ENCODE measurements around the gene NDUFS2. TPM values are rescaled to one million over a fixed set of nuclear protein-coding genes. Genes with fewer than 3 reads are reported as not detected.
A peak's percentile ranks its signal among the peaks of the same experiment; 100 is the strongest.

Gene NDUFS2
- total and polyA plus RNA-seq, 10 of the 15 experiments (the other 5 are each of a cell fraction or from before 2014, with no cell fraction given) = 66.5 to 215 (median 148) TPM

- no peak for TF ChIP-seq MEF2B (IDR thresholded peaks at IDR 0.05; ENCODE audit: partially characterized antibody, poor library complexity, severe bottlenecking)
- no peak for TF ChIP-seq FOXM1 (IDR thresholded peaks at IDR 0.05; ENCODE audit: low read depth, low read length)
- no peak for TF ChIP-seq JUND (IDR thresholded peaks at IDR 0.05; ENCODE audit: low read depth, low read length)
- TF ChIP-seq BMI1 (IDR thresholded peaks at IDR 0.05; ENCODE audit: borderline replicate concordance) = peak; percentile 56; the same call in 1 of the 2 replicates
- peak; percentile 28 for TF ChIP-seq KLF5 (IDR thresholded peaks at IDR 0.05; ENCODE audit: partially characterized antibody)
- no peak for TF ChIP-seq WRNIP1 (IDR thresholded peaks at IDR 0.05; ENCODE audit: borderline replicate concordance, low read depth, low read length)
- TF ChIP-seq ASH2L (IDR thresholded peaks at IDR 0.05; ENCODE audit: borderline replicate concordance, low read depth) = no peak
- TF ChIP-seq RUNX3 (IDR thresholded peaks at IDR 0.05; ENCODE audit: low read length) = 0 out of 2 replicates have a peak, but pooled peaks have one; percentile 23
- TF ChIP-seq SIN3A (IDR thresholded peaks at IDR 0.05; ENCODE audit: low read depth, low read length) = peak; percentile 53; the same call in 1 of the 2 replicates
- peak; percentile 49 for TF ChIP-seq NR2C1 (IDR thresholded peaks at IDR 0.05)
- no peak for TF ChIP-seq NFXL1 (IDR thresholded peaks at IDR 0.05; ENCODE audit: borderline replicate concordance)
- TF ChIP-seq TBL1XR1 (IDR thresholded peaks at IDR 0.05; ENCODE audit: low read depth, low read length) = no peak
- no peak for TF ChIP-seq PAX5 (IDR thresholded peaks at IDR 0.05; ENCODE audit: borderline replicate concordance, low read depth, low read length)
- TF ChIP-seq E2F8 (IDR thresholded peaks at IDR 0.05; ENCODE audit: low read depth, partially characterized antibody) = no peak
- no peak for TF ChIP-seq NFYA (IDR thresholded peaks at IDR 0.05; ENCODE audit: borderline replicate concordance, low read depth, low read length)
- TF ChIP-seq KDM1A (IDR thresholded peaks at IDR 0.05; ENCODE audit: borderline replicate concordance) = no peak
- no peak for TF ChIP-seq REST (IDR thresholded peaks at IDR 0.05; ENCODE audit: low read depth, low read length)
- TF ChIP-seq CREB1 (IDR thresholded peaks at IDR 0.05; ENCODE audit: low read depth) = peak; percentile 66
- no peak for TF ChIP-seq EP300 (IDR thresholded peaks at IDR 0.05; ENCODE audit: borderline replicate concordance in 1 of 2, control insufficient read depth in 1 of 2, low read depth in 2 of 2, low read length in 2 of 2)
- no peak for TF ChIP-seq FOS (IDR thresholded peaks at IDR 0.05; ENCODE audit: borderline replicate concordance, extremely low read depth, insufficient read length)
- no peak for TF ChIP-seq PAX8 (IDR thresholded peaks at IDR 0.05)
- TF ChIP-seq KAT2A (conservative IDR thresholded peaks at IDR 0.05; ENCODE audit: control insufficient read depth, low read depth, low read length) = no peak
- TF ChIP-seq DPF2 (IDR thresholded peaks at IDR 0.05) = peak; percentile 26; the same call in 1 of the 2 replicates
- TF ChIP-seq TAF1 (IDR thresholded peaks at IDR 0.05; ENCODE audit: borderline replicate concordance, low read depth, low read length) = peak; percentile 98
Measured at GRCh38 chr1:161159087-161159912, 42.9 kb upstream of the NDUFS2 start, which contains the start of gene USP21 (continued).
